KMS-11 (cell line): Measurements from ENCODE around the gene EFNA3.
A peak's percentile ranks its signal among the peaks of the same experiment; 100 is the strongest.

ENCODE experiments used
- H2AFZ ChIP-seq: fragments of 200-600 bp; sonication (generic); 2 replicates; pipeline ENCODE4 v1.6.1; 2016; ENCODE audit warnings: antibody characterized with exemption, mixed run types, low read depth
- H3K27ac ChIP-seq: fragments of 200-600 bp; sonication (generic); 2 replicates; pipeline ENCODE4 v1.6.1; 2016; ENCODE audit warnings: mild to moderate bottlenecking, mixed run types
- H3K27me3 ChIP-seq: fragments of 200-600 bp; sonication (generic); 2 replicates; pipeline ENCODE4 v1.6.1; 2017; ENCODE audit warnings: mild to moderate bottlenecking, low read depth, mixed run types, moderate library complexity; ENCODE audit not compliant: insufficient read depth
- H3K36me3 ChIP-seq: fragments of 200-600 bp; sonication (generic); 2 replicates; pipeline ENCODE4 v1.6.1; 2017; ENCODE audit warnings: mild to moderate bottlenecking, mixed run types; ENCODE audit not compliant: insufficient read depth
- H3K4me1 ChIP-seq: fragments of 200-600 bp; sonication (generic); 2 replicates; pipeline ENCODE4 v1.6.1; 2016; ENCODE audit warnings: mild to moderate bottlenecking, low read depth, mixed run types; ENCODE audit not compliant: poor library complexity, severe bottlenecking
- H3K4me2 ChIP-seq: fragments of 200-600 bp; sonication (generic); 2 replicates; pipeline ENCODE4 v1.7.0; 2016; ENCODE audit warnings: mild to moderate bottlenecking, mixed run types
- H3K4me3 ChIP-seq: fragments of 200-600 bp; sonication (generic); IDR thresholded peaks from 2 replicates; pipeline ENCODE4 v1.6.1; 2017; ENCODE audit warnings: low read depth, low read length, mixed read lengths; ENCODE audit not compliant: insufficient read depth
- H3K79me2 ChIP-seq: fragments of 200-600 bp; sonication (generic); 2 replicates; pipeline ENCODE4 v1.6.1; 2016; ENCODE audit warnings: low read depth, mixed run types; ENCODE audit not compliant: insufficient read depth
- H3K9ac ChIP-seq: fragments of 200-600 bp; sonication (generic); 2 replicates; pipeline ENCODE4 v1.6.1; 2016; ENCODE audit warnings: mild to moderate bottlenecking, mixed run types
- H4K20me1 ChIP-seq: fragments of 200-600 bp; sonication (generic); 2 replicates; pipeline ENCODE4 v1.6.1; 2016; ENCODE audit warnings: mild to moderate bottlenecking, mixed run types; ENCODE audit not compliant: insufficient read depth
- TF ChIP-seq, protein P1 (sequence below): fragments of 200-600 bp; sonication (generic); conservative IDR thresholded peaks from 2 replicates; pipeline ENCODE4 v1.6.1; 2017; ENCODE audit warnings: low read depth, mild to moderate bottlenecking, antibody characterized with exemption, low read length, moderate library complexity, mixed read lengths

Gene EFNA3

DNA sequence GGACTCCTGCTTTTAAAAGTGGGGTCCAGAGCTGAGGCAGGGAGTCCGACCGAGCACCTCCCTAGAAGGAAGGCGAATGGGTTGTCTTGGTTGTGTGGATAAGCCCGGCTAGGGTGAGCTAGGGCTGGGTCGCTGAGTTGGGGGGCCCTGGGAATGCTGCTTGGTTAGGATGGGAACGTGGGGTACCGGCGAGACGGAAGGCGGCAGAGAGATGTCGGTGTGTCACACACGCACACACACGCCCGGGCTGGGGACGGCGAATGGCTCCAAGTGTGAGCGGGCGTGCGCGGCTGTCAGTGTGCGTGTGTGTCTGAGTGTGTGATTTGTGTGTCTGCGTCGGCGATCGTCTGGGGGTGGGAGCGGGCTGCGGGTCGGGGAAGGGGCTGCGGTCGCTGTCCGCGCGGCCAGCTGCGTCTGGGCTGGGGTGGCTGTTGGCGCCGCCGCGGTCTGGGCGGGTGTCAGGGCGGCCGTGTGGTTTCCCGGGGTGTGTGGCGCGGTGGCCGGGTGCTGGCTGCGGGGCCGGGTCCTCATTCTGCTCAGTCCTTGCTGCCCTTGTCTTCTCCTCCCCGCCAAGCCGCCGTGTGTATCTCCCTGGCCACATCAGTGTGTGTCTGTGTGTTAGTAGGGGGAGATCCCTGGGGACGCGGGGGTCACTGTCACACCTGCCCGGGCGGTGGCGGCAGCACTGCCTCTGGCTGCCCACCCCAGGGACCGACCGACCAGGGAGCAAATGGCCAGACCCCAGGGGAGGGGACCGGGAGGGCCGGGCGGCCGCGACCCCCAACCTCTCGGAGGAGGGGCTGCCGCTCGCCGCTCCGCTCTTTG, 1.1 kb downstream of the EFNA3 start:
- Histone ChIP-seq H2AFZ (no peak overlapping the region), H4K20me1 (no peaks in the 10 kb centered on the region), H3K27ac (no peak overlapping the region), H3K36me3 (no peaks in the 10 kb centered on the region), H3K9ac (no peak overlapping the region), H3K79me2 (no peaks in the 10 kb centered on the region), H3K4me2 (peak overlapping the region; percentile 77), H3K4me1 (peaks cover 74% of the 10 kb centered on the region), H3K27me3 (peaks cover 64% of the 10 kb centered on the region), H3K4me3 (no peak overlapping the region)
- TF ChIP-seq, protein P1, sequence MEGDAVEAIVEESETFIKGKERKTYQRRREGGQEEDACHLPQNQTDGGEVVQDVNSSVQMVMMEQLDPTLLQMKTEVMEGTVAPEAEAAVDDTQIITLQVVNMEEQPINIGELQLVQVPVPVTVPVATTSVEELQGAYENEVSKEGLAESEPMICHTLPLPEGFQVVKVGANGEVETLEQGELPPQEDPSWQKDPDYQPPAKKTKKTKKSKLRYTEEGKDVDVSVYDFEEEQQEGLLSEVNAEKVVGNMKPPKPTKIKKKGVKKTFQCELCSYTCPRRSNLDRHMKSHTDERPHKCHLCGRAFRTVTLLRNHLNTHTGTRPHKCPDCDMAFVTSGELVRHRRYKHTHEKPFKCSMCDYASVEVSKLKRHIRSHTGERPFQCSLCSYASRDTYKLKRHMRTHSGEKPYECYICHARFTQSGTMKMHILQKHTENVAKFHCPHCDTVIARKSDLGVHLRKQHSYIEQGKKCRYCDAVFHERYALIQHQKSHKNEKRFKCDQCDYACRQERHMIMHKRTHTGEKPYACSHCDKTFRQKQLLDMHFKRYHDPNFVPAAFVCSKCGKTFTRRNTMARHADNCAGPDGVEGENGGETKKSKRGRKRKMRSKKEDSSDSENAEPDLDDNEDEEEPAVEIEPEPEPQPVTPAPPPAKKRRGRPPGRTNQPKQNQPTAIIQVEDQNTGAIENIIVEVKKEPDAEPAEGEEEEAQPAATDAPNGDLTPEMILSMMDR = no peak

- TF ChIP-seq, protein P1 = no peak
- Histone ChIP-seq H3K4me2 (peak overlapping the region; percentile 77), H3K27me3 (peaks cover 64% of the 10 kb centered on the region), H3K4me3 (peak overlapping the region; percentile 58), H3K79me2 (no peaks in the 10 kb centered on the region), H3K4me1 (peaks cover 76% of the 10 kb centered on the region), H3K27ac (no peak overlapping the region), H3K9ac (no peak overlapping the region), H2AFZ (no peak overlapping the region), H4K20me1 (no peaks in the 10 kb centered on the region), H3K36me3 (no peaks in the 10 kb centered on the region)
Measured at GRCh38 chr1:155080312-155081228, 1.9 kb downstream of the EFNA3 start.

DNA sequence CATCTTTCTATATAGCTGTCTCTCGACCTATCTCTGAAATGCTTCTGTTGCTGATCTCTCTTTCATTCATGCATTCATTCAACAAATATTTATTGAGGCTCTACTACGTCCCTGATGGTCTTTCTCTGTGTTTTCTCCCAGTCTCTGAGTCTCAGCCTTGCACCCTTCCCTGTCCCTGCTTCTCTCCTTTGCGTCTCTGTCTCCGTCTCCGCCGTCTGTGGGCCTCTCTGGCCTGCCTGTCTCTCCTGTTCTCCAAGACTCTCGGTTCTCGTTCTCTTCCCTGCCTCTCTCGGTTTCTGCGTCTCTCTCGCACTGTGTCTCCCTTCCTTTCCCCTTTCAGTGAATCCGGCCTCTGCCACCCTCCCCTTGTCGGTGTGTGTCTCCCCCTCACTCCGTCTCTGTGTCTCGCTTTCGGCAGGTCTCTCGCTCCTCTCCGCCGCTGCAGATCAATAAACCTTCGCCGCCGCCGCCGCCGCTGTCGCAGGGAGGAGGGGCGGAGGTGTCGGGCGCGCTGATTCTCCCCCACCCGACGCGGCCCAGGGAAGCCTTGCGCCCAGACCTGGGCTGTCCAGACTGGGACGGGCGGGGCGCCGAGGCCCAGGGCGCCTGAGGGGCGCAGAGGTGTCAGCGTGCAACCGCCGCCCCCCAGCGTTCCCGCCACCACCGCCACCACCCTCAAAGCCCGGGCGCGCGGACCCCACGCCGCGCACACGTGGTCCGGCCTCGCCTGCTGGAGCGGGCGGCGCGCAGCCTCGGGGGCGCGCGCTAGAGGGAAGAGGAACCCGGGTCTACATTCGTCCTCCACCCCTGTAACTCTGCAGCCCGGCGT, 3.0 kb downstream of the EFNA3 start:
- Histone ChIP-seq H2AFZ (peak overlapping the region; percentile 48), H4K20me1 (no peaks in the 10 kb centered on the region), H3K9ac (no peak overlapping the region), H3K4me1 (peaks cover 86% of the 10 kb centered on the region), H3K27ac (no peak overlapping the region), H3K36me3 (no peaks in the 10 kb centered on the region), H3K4me2 (peak overlapping the region; percentile 77), H3K79me2 (no peaks in the 10 kb centered on the region), H3K27me3 (peaks cover 64% of the 10 kb centered on the region), H3K4me3 (peak overlapping the region; percentile 33)
- TF ChIP-seq, protein P1 = no peak
